ENCODE results near the gene TGFB1I1.

DNA sequence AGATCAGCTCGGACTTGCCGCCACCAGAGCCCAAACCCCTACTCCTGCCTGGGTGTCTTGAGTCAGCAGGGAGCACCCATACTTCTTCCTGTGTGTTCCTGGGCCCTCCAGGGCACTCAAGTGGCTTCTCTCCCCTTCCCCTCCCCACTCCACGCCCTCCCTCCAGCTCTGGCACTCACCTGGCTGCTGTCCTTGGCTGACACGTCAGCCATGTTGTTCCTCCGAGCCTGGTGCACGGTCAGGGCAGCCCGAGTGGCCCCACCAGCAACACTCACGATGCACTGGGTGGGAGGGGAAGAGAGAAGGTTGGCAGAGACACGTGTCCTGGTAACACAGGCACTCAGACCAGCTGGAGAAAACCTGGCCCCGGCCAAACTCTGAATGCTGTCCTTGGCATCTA, 24.7 kb downstream of the TGFB1I1 start:
- TF ChIP-seq, protein P1, sequence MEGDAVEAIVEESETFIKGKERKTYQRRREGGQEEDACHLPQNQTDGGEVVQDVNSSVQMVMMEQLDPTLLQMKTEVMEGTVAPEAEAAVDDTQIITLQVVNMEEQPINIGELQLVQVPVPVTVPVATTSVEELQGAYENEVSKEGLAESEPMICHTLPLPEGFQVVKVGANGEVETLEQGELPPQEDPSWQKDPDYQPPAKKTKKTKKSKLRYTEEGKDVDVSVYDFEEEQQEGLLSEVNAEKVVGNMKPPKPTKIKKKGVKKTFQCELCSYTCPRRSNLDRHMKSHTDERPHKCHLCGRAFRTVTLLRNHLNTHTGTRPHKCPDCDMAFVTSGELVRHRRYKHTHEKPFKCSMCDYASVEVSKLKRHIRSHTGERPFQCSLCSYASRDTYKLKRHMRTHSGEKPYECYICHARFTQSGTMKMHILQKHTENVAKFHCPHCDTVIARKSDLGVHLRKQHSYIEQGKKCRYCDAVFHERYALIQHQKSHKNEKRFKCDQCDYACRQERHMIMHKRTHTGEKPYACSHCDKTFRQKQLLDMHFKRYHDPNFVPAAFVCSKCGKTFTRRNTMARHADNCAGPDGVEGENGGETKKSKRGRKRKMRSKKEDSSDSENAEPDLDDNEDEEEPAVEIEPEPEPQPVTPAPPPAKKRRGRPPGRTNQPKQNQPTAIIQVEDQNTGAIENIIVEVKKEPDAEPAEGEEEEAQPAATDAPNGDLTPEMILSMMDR (IDR thresholded peaks at IDR 0.05): no peak
- no peak for TF ChIP-seq ZSCAN20 (CRISPR knock-in tag; IDR thresholded peaks at IDR 0.05)
- no peak for TF ChIP-seq ZFP36 (IDR thresholded peaks at IDR 0.05; ENCODE audit: borderline replicate concordance, partially characterized antibody)

Data from A549 (cell line).